Endodermal cell (in vitro differentiated cells): ENCODE measurements around the gene SKAP1. TPM values are rescaled to one million over a fixed set of nuclear protein-coding genes. Genes with fewer than 3 reads are reported as not detected.

Experiments
- DNase-seq: peaks from one replicate; pipeline ENCODE4 v3.0.0-alpha.2; 2017
- H3K27ac ChIP-seq: 2 replicates; pipeline ENCODE4 v1.5.1; 2013; ENCODE audit warnings: mild to moderate bottlenecking, low read depth, low read length, moderate library complexity
- H3K27me3 ChIP-seq: 2 replicates; pipeline ENCODE4 v1.6.1; 2013; ENCODE audit warnings: mild to moderate bottlenecking, low read length, moderate library complexity; ENCODE audit not compliant: insufficient read depth, control insufficient read depth, poor library complexity, severe bottlenecking
- H3K36me3 ChIP-seq: 2 replicates; pipeline ENCODE4 v1.7.0; 2013; ENCODE audit warnings: mild to moderate bottlenecking, low read length, moderate library complexity; ENCODE audit not compliant: control insufficient read depth, insufficient read depth
- H3K4me1 ChIP-seq: one replicate; pipeline ENCODE4 v1.7.0; 2013; ENCODE audit warnings: low read length; ENCODE audit not compliant: control insufficient read depth, insufficient read depth
- H3K4me3 ChIP-seq: 2 replicates; pipeline ENCODE4 v1.5.1; 2013; ENCODE audit warnings: mild to moderate bottlenecking, low read length, moderate library complexity
- H3K9ac ChIP-seq: 2 replicates; pipeline ENCODE4 v1.6.1; 2013; ENCODE audit warnings: mild to moderate bottlenecking, low read length, moderate library complexity; ENCODE audit not compliant: poor library complexity, severe bottlenecking; ENCODE audit errors: extremely low read depth
- H3K9me3 ChIP-seq: 2 replicates; pipeline ENCODE4 v1.6.1; 2013; ENCODE audit warnings: mild to moderate bottlenecking, low read length, moderate library complexity; ENCODE audit not compliant: control insufficient read depth
- H3K27ac Mint-ChIP-seq: 2 replicates; pipeline ENCODE4 v1.8.0; 2020; ENCODE audit warnings: mixed read lengths
- H3K27me3 Mint-ChIP-seq: 2 replicates; pipeline ENCODE4 v1.8.0; 2021; ENCODE audit warnings: mild to moderate bottlenecking, mixed read lengths; ENCODE audit not compliant: insufficient read depth
- H3K36me3 Mint-ChIP-seq: 2 replicates; pipeline ENCODE4 v1.8.0; 2020; ENCODE audit warnings: low read depth, mixed read lengths
- H3K4me1 Mint-ChIP-seq: 2 replicates; pipeline ENCODE4 v1.8.0; 2020; ENCODE audit warnings: mixed read lengths
- H3K4me3 Mint-ChIP-seq: 2 replicates; pipeline ENCODE4 v1.8.0; 2020; ENCODE audit warnings: mild to moderate bottlenecking, moderate library complexity, mixed read lengths
- H3K9me3 Mint-ChIP-seq: 2 replicates; pipeline ENCODE4 v1.8.0; 2020; ENCODE audit warnings: mild to moderate bottlenecking, mixed read lengths
- CTCF ChIP-seq: fragments of 200-600 bp; sonication (generic); conservative IDR thresholded peaks from 2 replicates; pipeline ENCODE4 v1.5.0; 2021; ENCODE audit warnings: antibody characterized with exemption, mild to moderate bottlenecking
- WGBS, 2 experiments: methylation state at CpG; one replicate each; pipeline versions ENCODE4 v1.1.5 to v1.1.7; 2013; ENCODE audit warnings: missing lambda C conversion rate in 2 of 2, mixed read lengths in 1 of 2; ENCODE audit not compliant: insufficient coverage in 1 of 2, insufficient read length in 1 of 2; 5-methylcytosine and 5-hydroxymethylcytosine counted together
- total RNA-seq, 2 donors: library from RNA; stranded (reverse); fragmentation: NEBNext Ultra II Directional in 1 of 2; extraction: Animal tissue kit (Norgen Biotek cat#: 25700) in 1 of 2; gene quantifications; 2 replicates in 1 of 2; 3 replicates in 1 of 2; pipeline ENCODE4 v1.2.1, GENCODE V29; 2021

SKAP1 gene
- total RNA-seq, 2 donors from 2014 or later: 0.31 to 0.53 TPM

GRCh38 chr17:48444516-48445247 lies 14.7 kb upstream of the SKAP1 start:
- Mint-ChIP-seq H3K9me3 (no peaks in the 10 kb centered on the region), H3K4me3 (no peak overlapping the region), H3K27me3 (peaks cover 67% of the 10 kb centered on the region), H3K36me3 (no peaks in the 10 kb centered on the region), H3K4me1 (peaks cover 3% of the 10 kb centered on the region), H3K27ac (no peak overlapping the region)
- Histone ChIP-seq H3K27ac (no peak overlapping the region), H3K36me3 (no peaks in the 10 kb centered on the region), H3K9ac (no peak overlapping the region), H3K4me3 (no peak overlapping the region), H3K9me3 (no peaks in the 10 kb centered on the region), H3K27me3 (peaks cover 61% of the 10 kb centered on the region), H3K4me1 (peaks cover 3% of the 10 kb centered on the region)
- no peak for TF ChIP-seq CTCF
- 94% methylated on average over 21 to 22 of the region's 22 CpGs for WGBS, 2 experiments
- DNase-seq: no peak

- Mint-ChIP-seq H3K4me1 (peaks cover 12% of the 10 kb centered on the region), H3K27me3 (peaks cover 60% of the 10 kb centered on the region), H3K9me3 (no peaks in the 10 kb centered on the region), H3K27ac (no peak overlapping the region), H3K4me3 (no peak overlapping the region), H3K36me3 (no peaks in the 10 kb centered on the region)
- Histone ChIP-seq H3K36me3 (no peaks in the 10 kb centered on the region), H3K9me3 (no peaks in the 10 kb centered on the region), H3K4me1 (peaks cover 4% of the 10 kb centered on the region), H3K9ac (no peak overlapping the region), H3K4me3 (no peak overlapping the region), H3K27ac (no peak overlapping the region), H3K27me3 (peaks cover 61% of the 10 kb centered on the region)
- DNase-seq: no peak
- TF ChIP-seq CTCF: no peak
- WGBS, 2 experiments: 92% methylated on average over 4 of the region's 5 CpGs; no CpG with 5 or more reads in 1 of the 2 experiments
These were observed 13.7 kb upstream of the SKAP1 start for GRCh38 chr17:48443712-48444111.

DNA sequence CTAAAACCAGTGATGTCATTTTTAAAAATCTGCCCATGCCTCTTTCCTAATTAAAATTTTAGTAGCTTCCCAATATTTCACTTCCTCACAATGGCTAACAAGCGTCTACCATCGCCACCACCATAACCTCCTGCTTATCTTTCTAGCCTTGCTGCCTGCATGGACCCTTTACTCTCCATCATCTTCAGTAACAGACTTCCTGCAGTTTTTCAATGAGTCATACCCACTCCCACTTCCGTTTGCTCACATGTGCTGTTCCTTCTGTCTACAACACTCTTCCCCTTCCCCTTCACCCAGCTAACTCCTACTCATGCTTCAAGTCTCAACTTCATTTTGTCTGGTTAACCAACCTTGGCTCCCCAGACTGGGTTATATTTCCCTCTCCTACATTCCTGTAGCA lies 12.8 kb upstream of the SKAP1 start:
- Mint-ChIP-seq H3K36me3 (no peaks in the 10 kb centered on the region), H3K4me3 (no peak overlapping the region), H3K27ac (no peak overlapping the region), H3K4me1 (peaks cover 16% of the 10 kb centered on the region), H3K9me3 (no peaks in the 10 kb centered on the region), H3K27me3 (peaks cover 60% of the 10 kb centered on the region)
- Histone ChIP-seq H3K27me3 (peaks cover 61% of the 10 kb centered on the region), H3K27ac (no peak overlapping the region), H3K9me3 (no peaks in the 10 kb centered on the region), H3K4me3 (no peak overlapping the region), H3K9ac (no peak overlapping the region), H3K36me3 (no peaks in the 10 kb centered on the region), H3K4me1 (peaks cover 4% of the 10 kb centered on the region)
- 86 to 98% methylated on average over 3 of the region's 3 CpGs for WGBS, 2 experiments
- TF ChIP-seq CTCF: no peak
- DNase-seq: no peak
